ENCODE results near the gene MDP1. TPM values are rescaled to one million over a fixed set of nuclear protein-coding genes. Genes with fewer than 3 reads are reported as not detected.
A peak's percentile ranks its signal among the peaks of the same experiment; 100 is the strongest.

The MDP1 gene
- total RNA-seq (2021) = 12.6 to 18.4 TPM (median 16.9 TPM) in 3 replicates
- percentile 79 among the genes with signal in this experiment for Bru-seq, nascent RNA
- long read RNA-seq, experiment 1, partial matches to known transcripts = 0 of 9 reads
- long read RNA-seq, experiment 1, other reads (novel, unspliced or antisense) = 4 of 9 reads
- long read RNA-seq, experiment 2, transcript MDP1-201 (6 exons, 730 nt) = major isoform, 13 of 17 reads
- long read RNA-seq, experiment 2, partial matches to known transcripts = 0 of 17 reads
- long read RNA-seq, experiment 2, other reads (novel, unspliced or antisense) = 3 of 17 reads
- long read RNA-seq, experiment 3, transcript MDP1-206 (4 exons, 889 nt) = major isoform, 8 of 10 reads
- long read RNA-seq, experiment 3, partial matches to known transcripts = 0 of 10 reads
- long read RNA-seq, experiment 3, other reads (novel, unspliced or antisense) = 0 of 10 reads

GRCh38 chr14:24215495-24216344, at the start of gene MDP1:
MDP1 (minus strand) TSS chr14:24216066; CDS start chr14:24215955, 111 bp downstream.
- peaks cover 23% of the 10 kb centered on the region for H3K4me1 Mint-ChIP-seq
- no peaks in the 10 kb centered on the region; the same call in 1 of the 2 replicates for H3K27me3 Mint-ChIP-seq (ENCODE audit: low read depth)
- peaks cover 13% of the 10 kb centered on the region for H3K36me3 Mint-ChIP-seq
- H3K4me3 Mint-ChIP-seq = peak within 1 kb of the TSS; percentile 96
- DNase-seq (ENCODE audit: low spot score) = peak; percentile 85
- peak within 1 kb of the TSS; percentile 97 for H3K27ac Mint-ChIP-seq
- POLR2A ChIA-PET = interaction anchor here (0.7 to 2.1 kb wide), 5 partner anchors 20 to 70 kb away, joined by 3 to 10 read pairs (median 7); partner anchors contain the start of genes IPO4, PSME2, RABGGTA and TINF2
- CTCF ChIA-PET = interaction anchor here (0.6 to 2.6 kb wide), 21 partner anchors 12 to 226 kb away, joined by 3 to 31 read pairs (median 5); partner anchors contain the start of genes CIDEB, DHRS1, IPO4 and IRF9
- ATAC-seq = peak; percentile 71
- no peaks in the 10 kb centered on the region for H3K9me3 Mint-ChIP-seq
- no peak for TF ChIP-seq ZNF512 (CRISPR knock-in tag; IDR thresholded peaks at IDR 0.05; ENCODE audit: borderline replicate concordance)
- no peak for TF ChIP-seq JAZF1 (CRISPR knock-in tag; IDR thresholded peaks at IDR 0.05)
- peak; percentile 55; the same call in 1 of the 2 replicates for TF ChIP-seq ZNF416 (CRISPR knock-in tag; IDR thresholded peaks at IDR 0.05)
- TF ChIP-seq IRF1 (CRISPR knock-in tag; IDR thresholded peaks at IDR 0.05) = no peak
- TF ChIP-seq SP1 (CRISPR knock-in tag; conservative IDR thresholded peaks at IDR 0.05) = peak; percentile 74; the same call in 1 of the 2 replicates
- TF ChIP-seq, protein P1, sequence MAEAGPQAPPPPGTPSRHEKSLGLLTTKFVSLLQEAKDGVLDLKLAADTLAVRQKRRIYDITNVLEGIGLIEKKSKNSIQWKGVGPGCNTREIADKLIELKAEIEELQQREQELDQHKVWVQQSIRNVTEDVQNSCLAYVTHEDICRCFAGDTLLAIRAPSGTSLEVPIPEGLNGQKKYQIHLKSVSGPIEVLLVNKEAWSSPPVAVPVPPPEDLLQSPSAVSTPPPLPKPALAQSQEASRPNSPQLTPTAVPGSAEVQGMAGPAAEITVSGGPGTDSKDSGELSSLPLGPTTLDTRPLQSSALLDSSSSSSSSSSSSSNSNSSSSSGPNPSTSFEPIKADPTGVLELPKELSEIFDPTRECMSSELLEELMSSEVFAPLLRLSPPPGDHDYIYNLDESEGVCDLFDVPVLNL (CRISPR knock-in tag; IDR thresholded peaks at IDR 0.05; ENCODE audit: borderline replicate concordance, low read depth) = no peak
- TF ChIP-seq ETV6 (CRISPR knock-in tag; IDR thresholded peaks at IDR 0.05) = 0 out of 2 replicates have a peak, but pooled peaks have one; percentile 10
- TF ChIP-seq RORB (CRISPR knock-in tag; IDR thresholded peaks at IDR 0.05) = no peak
- peak; percentile 79 for TF ChIP-seq ZNF317 (CRISPR knock-in tag; IDR thresholded peaks at IDR 0.05; ENCODE audit: borderline replicate concordance, low read depth)
- TF ChIP-seq, protein P2, sequence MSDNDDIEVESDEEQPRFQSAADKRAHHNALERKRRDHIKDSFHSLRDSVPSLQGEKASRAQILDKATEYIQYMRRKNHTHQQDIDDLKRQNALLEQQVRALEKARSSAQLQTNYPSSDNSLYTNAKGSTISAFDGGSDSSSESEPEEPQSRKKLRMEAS (CRISPR knock-in tag; IDR thresholded peaks at IDR 0.05) = peak; percentile 85; the same call in 1 of the 2 replicates
- peak; percentile 94 for TF ChIP-seq GABPB1 (CRISPR knock-in tag; IDR thresholded peaks at IDR 0.05)
- 0 out of 2 replicates have a peak, but pooled peaks have one; percentile 57 for TF ChIP-seq SMAD3 (CRISPR knock-in tag; IDR thresholded peaks at IDR 0.05; ENCODE audit: borderline replicate concordance)
- TF ChIP-seq USF1 (CRISPR knock-in tag; IDR thresholded peaks at IDR 0.05) = no peak
- no peak for TF ChIP-seq JUN (CRISPR knock-in tag; IDR thresholded peaks at IDR 0.05)
- peak; percentile 78 for TF ChIP-seq ARID4B (CRISPR knock-in tag; IDR thresholded peaks at IDR 0.05; ENCODE audit: borderline replicate concordance)
- no peak for TF ChIP-seq ATF2 (CRISPR knock-in tag; IDR thresholded peaks at IDR 0.05; ENCODE audit: borderline replicate concordance, low read depth)
- TF ChIP-seq, protein P3, sequence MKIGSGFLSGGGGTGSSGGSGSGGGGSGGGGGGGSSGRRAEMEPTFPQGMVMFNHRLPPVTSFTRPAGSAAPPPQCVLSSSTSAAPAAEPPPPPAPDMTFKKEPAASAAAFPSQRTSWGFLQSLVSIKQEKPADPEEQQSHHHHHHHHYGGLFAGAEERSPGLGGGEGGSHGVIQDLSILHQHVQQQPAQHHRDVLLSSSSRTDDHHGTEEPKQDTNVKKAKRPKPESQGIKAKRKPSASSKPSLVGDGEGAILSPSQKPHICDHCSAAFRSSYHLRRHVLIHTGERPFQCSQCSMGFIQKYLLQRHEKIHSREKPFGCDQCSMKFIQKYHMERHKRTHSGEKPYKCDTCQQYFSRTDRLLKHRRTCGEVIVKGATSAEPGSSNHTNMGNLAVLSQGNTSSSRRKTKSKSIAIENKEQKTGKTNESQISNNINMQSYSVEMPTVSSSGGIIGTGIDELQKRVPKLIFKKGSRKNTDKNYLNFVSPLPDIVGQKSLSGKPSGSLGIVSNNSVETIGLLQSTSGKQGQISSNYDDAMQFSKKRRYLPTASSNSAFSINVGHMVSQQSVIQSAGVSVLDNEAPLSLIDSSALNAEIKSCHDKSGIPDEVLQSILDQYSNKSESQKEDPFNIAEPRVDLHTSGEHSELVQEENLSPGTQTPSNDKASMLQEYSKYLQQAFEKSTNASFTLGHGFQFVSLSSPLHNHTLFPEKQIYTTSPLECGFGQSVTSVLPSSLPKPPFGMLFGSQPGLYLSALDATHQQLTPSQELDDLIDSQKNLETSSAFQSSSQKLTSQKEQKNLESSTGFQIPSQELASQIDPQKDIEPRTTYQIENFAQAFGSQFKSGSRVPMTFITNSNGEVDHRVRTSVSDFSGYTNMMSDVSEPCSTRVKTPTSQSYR (CRISPR knock-in tag; IDR thresholded peaks at IDR 0.05) = 0 out of 2 replicates have a peak, but pooled peaks have one; percentile 25
- TF ChIP-seq ZNF671 (CRISPR knock-in tag; IDR thresholded peaks at IDR 0.05) = 0 out of 2 replicates have a peak, but pooled peaks have one; percentile 14
- no peak for TF ChIP-seq ZNF396 (CRISPR knock-in tag; IDR thresholded peaks at IDR 0.05; ENCODE audit: borderline replicate concordance)
- TF ChIP-seq NFYB (CRISPR knock-in tag; conservative IDR thresholded peaks at IDR 0.05; ENCODE audit: low read depth) = no peak; the same call in 1 of the 2 replicates

Data from WTC11 (cell line).